ENCODE data around the gene TRIM25. TPM values are rescaled to one million over a fixed set of nuclear protein-coding genes. Genes with fewer than 3 reads are reported as not detected.

TRIM25 gene
- total and polyA plus RNA-seq, 2 of the 8 experiments (the other 6 are each of a cell fraction or from before 2014, with no cell fraction given), result 16.6 to 38.9 TPM

DNA sequence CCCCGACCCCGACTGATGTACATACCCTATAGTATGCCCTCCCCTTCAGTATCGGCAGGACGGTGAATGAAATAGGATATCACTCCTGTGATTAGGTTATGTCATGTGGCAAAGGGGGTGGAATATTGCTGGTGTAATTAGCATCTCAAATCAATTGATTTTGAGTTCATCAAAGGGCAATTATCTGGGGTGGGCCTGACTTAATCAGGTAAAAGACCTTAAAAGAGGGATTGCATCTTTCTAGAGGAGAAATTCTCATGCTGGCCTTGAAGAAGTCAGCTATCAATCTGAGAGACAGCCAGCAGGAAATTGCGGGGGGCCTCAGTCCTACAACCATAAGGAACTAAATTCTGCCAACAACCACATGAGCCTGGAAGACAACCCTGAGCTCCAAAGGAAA lies 10.3 kb downstream of the TRIM25 start:
- POLR2A ChIA-PET (ENCODE audit: partially characterized antibody), result interaction anchor here (0.7 kb wide), 1 partner anchor 10 kb away, joined by 4 read pairs; the partner anchor contains the start of gene TRIM25
- H3K36me3 ChIP-seq (ENCODE audit: control insufficient read depth in 2 of 4, insufficient read depth in 4 of 4, low read length in 3 of 4), result peaks cover 8 to 64% (median 25%) of the 10 kb centered on the region in 4 experiments

More for the DNA sequence above, 10.3 kb downstream of the TRIM25 start:
- H3K79me1 ChIP-seq (ENCODE audit: low read depth, low read length), result peaks cover 3% of the 10 kb centered on the region; the same call in 1 of the 2 replicates
- H3K9ac ChIP-seq (replicated peaks in 1 of 4; ENCODE audit: extremely low read depth in 1 of 4, low read depth in 3 of 4, low read length in 3 of 4), result no peak overlapping the region
- H2BK5ac ChIP-seq (ENCODE audit: low read depth, low read length), result no peak overlapping the region
- no peak overlapping the region for H2AK5ac ChIP-seq (ENCODE audit: low read depth, low read length)
- peaks cover 0 to 3% of the 10 kb centered on the region in 2 experiments for H4K20me1 ChIP-seq (replicated peaks in 1 of 2; ENCODE audit: control insufficient read depth in 1 of 2, insufficient read depth in 2 of 2, low read length in 2 of 2)
- no peak overlapping the region for H2BK12ac ChIP-seq (ENCODE audit: low read depth, low read length)
- H2BK15ac ChIP-seq (ENCODE audit: low read length), result no peak overlapping the region
- H3K4me1 ChIP-seq (replicated peaks in 1 of 4; ENCODE audit: control insufficient read depth in 3 of 4, insufficient read depth in 4 of 4, low read length in 3 of 4), result no peaks in the 10 kb centered on the region
- no peak overlapping the region for H2BK120ac ChIP-seq (replicated peaks; ENCODE audit: low read depth, low read length)
- no peak overlapping the region for H3K18ac ChIP-seq (ENCODE audit: extremely low read depth, low read length)
- H2BK20ac ChIP-seq (ENCODE audit: low read length), result no peak overlapping the region
- no peak overlapping the region for H4K91ac ChIP-seq (replicated peaks; ENCODE audit: insufficient read length, low read length)
- no peaks in the 10 kb centered on the region for H3K9me3 ChIP-seq (ENCODE audit: insufficient read depth in 2 of 2, low read depth in 1 of 2, low read length in 1 of 2)
- no peaks in the 10 kb centered on the region; a peak in 1 of 7 replicates for H3K27me3 ChIP-seq (replicated peaks in 1 of 4; ENCODE audit: control insufficient read depth in 3 of 4, extremely low read depth in 1 of 4, insufficient read depth in 3 of 4, low read length in 3 of 4)
- H4K8ac ChIP-seq (ENCODE audit: extremely low read depth, insufficient read depth, low read length), result no peak overlapping the region
- no peak overlapping the region for H3K14ac ChIP-seq (ENCODE audit: insufficient read length)
- H3K79me2 ChIP-seq (ENCODE audit: control insufficient read depth in 1 of 2, insufficient read depth in 2 of 2, low read length in 2 of 2), result no peaks in the 10 kb centered on the region
- TF ChIP-seq, protein P1, sequence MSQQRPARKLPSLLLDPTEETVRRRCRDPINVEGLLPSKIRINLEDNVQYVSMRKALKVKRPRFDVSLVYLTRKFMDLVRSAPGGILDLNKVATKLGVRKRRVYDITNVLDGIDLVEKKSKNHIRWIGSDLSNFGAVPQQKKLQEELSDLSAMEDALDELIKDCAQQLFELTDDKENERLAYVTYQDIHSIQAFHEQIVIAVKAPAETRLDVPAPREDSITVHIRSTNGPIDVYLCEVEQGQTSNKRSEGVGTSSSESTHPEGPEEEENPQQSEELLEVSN (IDR thresholded peaks at IDR 0.05), result no peak
- no peak for TF ChIP-seq SIN3A (conservative IDR thresholded peaks at IDR 0.05 in 1 of 2, IDR thresholded peaks at IDR 0.05 in 1 of 2; ENCODE audit: low read depth in 1 of 2, low read length in 2 of 2)
- TF ChIP-seq, protein P2, sequence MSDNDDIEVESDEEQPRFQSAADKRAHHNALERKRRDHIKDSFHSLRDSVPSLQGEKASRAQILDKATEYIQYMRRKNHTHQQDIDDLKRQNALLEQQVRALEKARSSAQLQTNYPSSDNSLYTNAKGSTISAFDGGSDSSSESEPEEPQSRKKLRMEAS (IDR thresholded peaks at IDR 0.05), result no peak
- no peak for TF ChIP-seq CEBPB (IDR thresholded peaks at IDR 0.05; ENCODE audit: low read depth, low read length)
- TF ChIP-seq POU5F1 (IDR thresholded peaks at IDR 0.05; ENCODE audit: low read depth, low read length), result no peak
- TF ChIP-seq, protein P3, sequence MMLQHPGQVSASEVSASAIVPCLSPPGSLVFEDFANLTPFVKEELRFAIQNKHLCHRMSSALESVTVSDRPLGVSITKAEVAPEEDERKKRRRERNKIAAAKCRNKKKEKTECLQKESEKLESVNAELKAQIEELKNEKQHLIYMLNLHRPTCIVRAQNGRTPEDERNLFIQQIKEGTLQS (IDR thresholded peaks at IDR 0.05; ENCODE audit: insufficient read depth, low read depth, low read length), result no peak
- TF ChIP-seq SRF (IDR thresholded peaks at IDR 0.05; ENCODE audit: low read depth, low read length), result no peak
- TF ChIP-seq BACH1 (IDR thresholded peaks at IDR 0.05; ENCODE audit: low read length), result no peak
- TF ChIP-seq NANOG (IDR thresholded peaks at IDR 0.05; ENCODE audit: insufficient read depth, low read depth, low read length, poor library complexity, severe bottlenecking), result no peak
- no peak for TF ChIP-seq HDAC6 (IDR thresholded peaks at IDR 0.05; ENCODE audit: low read depth, low read length)
- no peak for TF ChIP-seq SAP30 (IDR thresholded peaks at IDR 0.05; ENCODE audit: insufficient read depth, insufficient replicate concordance, low read length)
- no peak for TF ChIP-seq TAF1 (IDR thresholded peaks at IDR 0.05; ENCODE audit: low read depth, low read length)
- 99% methylated on average over 5 of the region's 5 CpGs; no CpG with 5 or more reads in 1 of the 2 experiments for WGBS, 2 experiments (ENCODE audit: extremely low coverage in 1 of 2, insufficient coverage in 1 of 2, insufficient read length in 1 of 2, insufficient replicate concordance in 2 of 2, low coverage in 1 of 2, low lambda C conversion rate in 2 of 2, missing lambda C conversion rate in 1 of 2)
- H4K5ac ChIP-seq (ENCODE audit: insufficient read length, low read depth, low read length), result no peak overlapping the region
- CTCF ChIA-PET (ENCODE audit: partially characterized antibody), result interaction anchor here (0.7 to 2.4 kb wide), 2 partner anchors 13 to 744 kb away, joined by 3 to 12 read pairs; no protein-coding TSS in a partner anchor
- no peak overlapping the region for H3K4me3 ChIP-seq (ENCODE audit: extremely low read depth in 1 of 4, insufficient read depth in 2 of 4, low read depth in 3 of 4, low read length in 4 of 4)
- no peak overlapping the region for H2AFZ ChIP-seq (ENCODE audit: low read length)
- no peak overlapping the region for H3K4ac ChIP-seq (replicated peaks; ENCODE audit: insufficient read length, low read depth, low read length)
- DNase-seq (ENCODE audit: low read depth in 1 of 2, low spot score in 2 of 2) (no peak), FAIRE-seq (no peak)
- H3K4me2 ChIP-seq (ENCODE audit: insufficient read depth in 1 of 2, low read depth in 2 of 2, low read length in 2 of 2), result no peak overlapping the region
- no peaks in the 10 kb centered on the region for H3K23me2 ChIP-seq (ENCODE audit: low read depth, low read length)
- no peak overlapping the region for H3K23ac ChIP-seq (ENCODE audit: insufficient read length)
- H3K27ac ChIP-seq (ENCODE audit: low read depth, low read length), result no peak overlapping the region
- H3K56ac ChIP-seq (replicated peaks; ENCODE audit: insufficient read length, low read depth, low read length), result no peak overlapping the region

All from H1 (cell line).